A673 (cell line): ENCODE measurements around the gene GLIS2. TPM values are rescaled to one million over a fixed set of nuclear protein-coding genes. Genes with fewer than 3 reads are reported as not detected.

Source experiments
- BruUV-seq: library from RNA; stranded (reverse); fragments of 400-500 nt; replicated peaks from 2 replicates; lab custom pipeline; 2021; lab: Mats Ljungman, UMichigan
- CTCF ChIA-PET: fragments of 300-600 bp; sonication (Branson Sonifier 250); formaldehyde crosslinking; loops from one replicate; lab custom pipeline; 2022; ENCODE audit warnings: antibody characterized with exemption; lab: Charles Lee
- POLR2A ChIA-PET: fragments of 300-600 bp; sonication (Branson Sonifier 250); formaldehyde crosslinking; loops from one replicate; lab custom pipeline; 2022; ENCODE audit warnings: antibody characterized with exemption; ENCODE audit not compliant: low non-redundant PET; lab: Charles Lee
- DNase-seq: peaks from one replicate; pipeline ENCODE4 v3.0.0-alpha.2; 2015; ENCODE audit warnings: low spot score
- H3K27ac ChIP-seq: fragments of 200-600 bp; sonication (generic); 2 replicates; pipeline ENCODE4 v1.5.1; 2016; ENCODE audit warnings: mixed run types, low read depth, mild to moderate bottlenecking, mixed read lengths, antibody characterized with exemption, low read length; ENCODE audit not compliant: poor library complexity, severe bottlenecking
- H3K27me3 ChIP-seq: fragments of 200-600 bp; sonication (generic); replicated peaks from 2 replicates; pipeline ENCODE4 v1.6.1; 2017; ENCODE audit warnings: mixed run types, low read depth, mild to moderate bottlenecking, mixed read lengths, antibody characterized with exemption, low read length; ENCODE audit not compliant: insufficient read depth, poor library complexity
- H3K36me3 ChIP-seq: fragments of 200-600 bp; sonication (generic); 2 replicates; pipeline ENCODE4 v1.6.1; 2016; ENCODE audit warnings: mixed run types, mild to moderate bottlenecking, mixed read lengths, antibody characterized with exemption, low read length; ENCODE audit not compliant: insufficient read depth, poor library complexity, severe bottlenecking
- H3K4me1 ChIP-seq: fragments of 200-600 bp; sonication (generic); 2 replicates; pipeline ENCODE4 v1.6.1; 2017; ENCODE audit warnings: mixed run types, mild to moderate bottlenecking, mixed read lengths, antibody characterized with exemption, low read length; ENCODE audit not compliant: insufficient read depth, poor library complexity, severe bottlenecking
- H3K4me3 ChIP-seq: fragments of 200-600 bp; sonication (generic); 2 replicates; pipeline ENCODE4 v1.5.1; 2016; ENCODE audit warnings: low read depth, mixed run types, mild to moderate bottlenecking, mixed read lengths, low read length; ENCODE audit not compliant: poor library complexity, severe bottlenecking
- H3K9me3 ChIP-seq: fragments of 200-600 bp; sonication (generic); 2 replicates; pipeline ENCODE4 v1.6.1; 2016; ENCODE audit warnings: mixed run types, low read depth, mild to moderate bottlenecking, mixed read lengths, antibody characterized with exemption, low read length; ENCODE audit not compliant: poor library complexity, severe bottlenecking
- CTCF ChIP-seq: fragments of 300-800, 200-600 bp; sonication (generic); conservative IDR thresholded peaks from 2 replicates; pipeline ENCODE4 v1.5.1; 2017; ENCODE audit warnings: low read depth, mild to moderate bottlenecking, antibody characterized with exemption, low read length, moderate library complexity, mixed read lengths
- EZH2 ChIP-seq: fragments of 200-600 bp; sonication (generic); IDR thresholded peaks from 2 replicates; pipeline ENCODE4 v1.6.1; 2017; ENCODE audit warnings: borderline replicate concordance, low read depth, mild to moderate bottlenecking, mixed read lengths, antibody characterized with exemption, low read length; ENCODE audit not compliant: poor library complexity, severe bottlenecking
- intact Hi-C: fragments of 100-400 bp; cut with micrococcal nuclease; formaldehyde crosslinking; loops from one replicate; pipeline ENCODE4 v1.10.0; 2022; ENCODE audit not compliant: unreplicated experiment
- total RNA-seq: library from RNA; stranded (reverse); gene quantifications from 2 replicates; pipeline ENCODE4 v1.2.3, GENCODE V29; 2021

Gene GLIS2
- total RNA-seq, 1 experiment from 2014 or later = 10.6 TPM

- no TSS peak for BruUV-seq
- H3K27me3 ChIP-seq = no peaks in the 10 kb centered on the region
- TF ChIP-seq EZH2 = no peak
- no peak for TF ChIP-seq CTCF
These were observed 66.3 kb downstream of the GLIS2 start for GRCh38 chr16:4381935-4382794.

GRCh38 chr16:4382795-4383357 lies 67.0 kb downstream of the GLIS2 start:
- no TSS peak for BruUV-seq
- ChIA-PET POLR2A (no interaction called here), CTCF (no interaction called here)
- intact Hi-C loops = no loop called here
- Histone ChIP-seq H3K4me3 (no peak overlapping the region), H3K9me3 (no peaks in the 10 kb centered on the region), H3K36me3 (no peaks in the 10 kb centered on the region), H3K27ac (peak overlapping the region; percentile 16), H3K27me3 (no peaks in the 10 kb centered on the region), H3K4me1 (peaks cover 15% of the 10 kb centered on the region)
- DNase-seq = no peak
- TF ChIP-seq EZH2 = no peak
- no peak for TF ChIP-seq CTCF

More at GRCh38 chr16:4381935-4382794, 66.3 kb downstream of the GLIS2 start:
- no peak for DNase-seq
- no peak overlapping the region for H3K27ac ChIP-seq
- no peaks in the 10 kb centered on the region for H3K9me3 ChIP-seq
- no peaks in the 10 kb centered on the region for H3K36me3 ChIP-seq
- H3K4me1 ChIP-seq = peaks cover 14% of the 10 kb centered on the region
- POLR2A ChIA-PET = no interaction called here
- intact Hi-C loops = no loop called here
- no peak overlapping the region for H3K4me3 ChIP-seq
- CTCF ChIA-PET = no interaction called here

GRCh38 chr16:4383591-4384444 lies 68.0 kb downstream of the GLIS2 start:
- intact Hi-C loops = no loop called here
- H3K4me1 ChIP-seq = peaks cover 15% of the 10 kb centered on the region
- ChIA-PET CTCF (no interaction called here), POLR2A (no interaction called here)
- BruUV-seq = no TSS peak
- no peak overlapping the region for H3K27ac ChIP-seq
- H3K9me3 ChIP-seq = no peaks in the 10 kb centered on the region
- TF ChIP-seq CTCF (no peak), EZH2 (no peak)
- no peaks in the 10 kb centered on the region for H3K27me3 ChIP-seq
- H3K36me3 ChIP-seq = no peaks in the 10 kb centered on the region
- no peak overlapping the region for H3K4me3 ChIP-seq
- DNase-seq = no peak
